IMR-90 (cell line): ENCODE data around the gene MATN3.

Experiments used
- CEBPB ChIP-seq: IDR thresholded peaks from 2 replicates; pipeline ENCODE4 v1.6.1; 2012; ENCODE audit warnings: low read depth, low read length, improper control_type of control experiment
- CHD1 ChIP-seq: IDR thresholded peaks from 2 replicates; pipeline ENCODE4 v1.6.1; 2012; ENCODE audit warnings: low read depth, low read length, improper control_type of control experiment
- ELK1 ChIP-seq: fragments of 150-350 bp; IDR thresholded peaks from 2 replicates; pipeline ENCODE4 v1.6.1; 2016; ENCODE audit warnings: low read depth, mild to moderate bottlenecking, low read length, moderate library complexity, borderline replicate concordance
- FOS ChIP-seq: fragments of 150-350 bp; IDR thresholded peaks from 2 replicates; pipeline ENCODE4 v1.6.1; 2016; ENCODE audit warnings: low read depth, low read length
- MAFK ChIP-seq: IDR thresholded peaks from 2 replicates; pipeline ENCODE4 v1.6.1; 2012; ENCODE audit warnings: low read depth, low read length, improper control_type of control experiment
- MAZ ChIP-seq: IDR thresholded peaks from 2 replicates; pipeline ENCODE4 v1.6.1; 2012; ENCODE audit warnings: low read depth, mild to moderate bottlenecking, low read length, improper control_type of control experiment, moderate library complexity, borderline replicate concordance
- NFE2L2 ChIP-seq: fragments of 150-350 bp; IDR thresholded peaks from 2 replicates; pipeline ENCODE4 v1.6.1; 2016; ENCODE audit warnings: low read depth, mild to moderate bottlenecking, low read length
- POLR2A ChIP-seq: IDR thresholded peaks from 2 replicates; pipeline ENCODE4 v1.6.1; 2012; ENCODE audit warnings: mild to moderate bottlenecking, low read depth, low read length
- RAD21 ChIP-seq: IDR thresholded peaks from 2 replicates; pipeline ENCODE4 v1.6.1; 2012; ENCODE audit warnings: low read length, improper control_type of control experiment
- TF ChIP-seq, protein P1 (sequence below): fragments of 150-350 bp; IDR thresholded peaks from 2 replicates; pipeline ENCODE4 v1.6.1; 2017; ENCODE audit warnings: mild to moderate bottlenecking, antibody characterized with exemption, low read length, low read depth
- TF ChIP-seq, protein P2 (sequence below): conservative IDR thresholded peaks from 2 replicates; pipeline ENCODE4 v1.5.1; 2012; ENCODE audit warnings: mild to moderate bottlenecking, low read depth, low read length, improper control_type of control experiment

GRCh38 chr2:19987936-19988335 is 24.5 kb downstream of the MATN3 start:
- TF ChIP-seq, protein P1, sequence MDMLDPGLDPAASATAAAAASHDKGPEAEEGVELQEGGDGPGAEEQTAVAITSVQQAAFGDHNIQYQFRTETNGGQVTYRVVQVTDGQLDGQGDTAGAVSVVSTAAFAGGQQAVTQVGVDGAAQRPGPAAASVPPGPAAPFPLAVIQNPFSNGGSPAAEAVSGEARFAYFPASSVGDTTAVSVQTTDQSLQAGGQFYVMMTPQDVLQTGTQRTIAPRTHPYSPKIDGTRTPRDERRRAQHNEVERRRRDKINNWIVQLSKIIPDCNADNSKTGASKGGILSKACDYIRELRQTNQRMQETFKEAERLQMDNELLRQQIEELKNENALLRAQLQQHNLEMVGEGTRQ: no peak
- TF ChIP-seq, protein P2, sequence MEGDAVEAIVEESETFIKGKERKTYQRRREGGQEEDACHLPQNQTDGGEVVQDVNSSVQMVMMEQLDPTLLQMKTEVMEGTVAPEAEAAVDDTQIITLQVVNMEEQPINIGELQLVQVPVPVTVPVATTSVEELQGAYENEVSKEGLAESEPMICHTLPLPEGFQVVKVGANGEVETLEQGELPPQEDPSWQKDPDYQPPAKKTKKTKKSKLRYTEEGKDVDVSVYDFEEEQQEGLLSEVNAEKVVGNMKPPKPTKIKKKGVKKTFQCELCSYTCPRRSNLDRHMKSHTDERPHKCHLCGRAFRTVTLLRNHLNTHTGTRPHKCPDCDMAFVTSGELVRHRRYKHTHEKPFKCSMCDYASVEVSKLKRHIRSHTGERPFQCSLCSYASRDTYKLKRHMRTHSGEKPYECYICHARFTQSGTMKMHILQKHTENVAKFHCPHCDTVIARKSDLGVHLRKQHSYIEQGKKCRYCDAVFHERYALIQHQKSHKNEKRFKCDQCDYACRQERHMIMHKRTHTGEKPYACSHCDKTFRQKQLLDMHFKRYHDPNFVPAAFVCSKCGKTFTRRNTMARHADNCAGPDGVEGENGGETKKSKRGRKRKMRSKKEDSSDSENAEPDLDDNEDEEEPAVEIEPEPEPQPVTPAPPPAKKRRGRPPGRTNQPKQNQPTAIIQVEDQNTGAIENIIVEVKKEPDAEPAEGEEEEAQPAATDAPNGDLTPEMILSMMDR: no peak
- TF ChIP-seq RAD21 (no peak), MAZ (no peak), NFE2L2 (no peak), POLR2A (no peak), ELK1 (no peak), FOS (no peak), CEBPB (no peak), MAFK (no peak), CHD1 (no peak)
